H1 (cell line): Measurements from ENCODE around the gene CHST11. TPM values are rescaled to one million over a fixed set of nuclear protein-coding genes. Genes with fewer than 3 reads are reported as not detected.

Experiments used
- CTCF ChIA-PET: fragments of 300-600 bp; sonication (Branson Sonifier 250); formaldehyde crosslinking; loops from one replicate; lab custom pipeline; 2021; ENCODE audit not compliant: partially characterized antibody; lab: Charles Lee
- POLR2A ChIA-PET: fragments of 300-600 bp; sonication (Branson Sonifier 250); formaldehyde crosslinking; loops from one replicate; lab custom pipeline; 2021; ENCODE audit warnings: inconsistent platforms; ENCODE audit not compliant: partially characterized antibody; lab: Charles Lee
- DNase-seq, 2 experiments: peaks; one replicate each; pipeline versions ENCODE4 v3.0.0 to v3.0.0-alpha.2; 2010 to 2022; ENCODE audit warnings: low spot score in 2 of 2, low read depth in 1 of 2, mixed read lengths in 1 of 2
- FAIRE-seq: peaks from 2 replicates; lab custom pipeline; 2011; peaks lifted over from hg19 to GRCh38; lab: Jason Lieb, UNC
- H2AFZ ChIP-seq: 2 replicates; pipeline ENCODE4 v1.8.1; 2012; ENCODE audit warnings: low read length, inconsistent platforms
- H2AK5ac ChIP-seq: 2 replicates; pipeline ENCODE4 v1.6.1; 2013; ENCODE audit warnings: low read depth, low read length
- H2BK120ac ChIP-seq: replicated peaks from 2 replicates; pipeline ENCODE3; 2013; ENCODE audit warnings: low read depth, low read length, inconsistent platforms
- H2BK12ac ChIP-seq: 2 replicates; pipeline ENCODE4 v1.6.1; 2013; ENCODE audit warnings: low read depth, low read length
- H2BK15ac ChIP-seq: 2 replicates; pipeline ENCODE4 v1.6.1; 2013; ENCODE audit warnings: low read length
- H2BK20ac ChIP-seq: 2 replicates; pipeline ENCODE4 v1.6.1; 2013; ENCODE audit warnings: low read length
- H2BK5ac ChIP-seq: 2 replicates; pipeline ENCODE4 v1.6.1; 2013; ENCODE audit warnings: low read depth, low read length
- H3K14ac ChIP-seq: 2 replicates; pipeline ENCODE4 v1.6.1; 2013; ENCODE audit warnings: inconsistent platforms; ENCODE audit not compliant: insufficient read length
- H3K18ac ChIP-seq: 2 replicates; pipeline ENCODE4 v1.6.1; 2013; ENCODE audit warnings: low read length; ENCODE audit errors: extremely low read depth
- H3K23ac ChIP-seq: 2 replicates; pipeline ENCODE4 v1.6.1; 2013; ENCODE audit warnings: inconsistent platforms; ENCODE audit not compliant: insufficient read length
- H3K23me2 ChIP-seq: 2 replicates; pipeline ENCODE4 v1.6.1; 2013; ENCODE audit warnings: low read depth, low read length
- H3K27ac ChIP-seq: 2 replicates; pipeline ENCODE4 v1.6.1; 2011; ENCODE audit warnings: low read depth, low read length, inconsistent platforms
- H3K27me3 ChIP-seq, 4 experiments: replicated peaks in 1 of 4; 1 replicate in 1 of 4; 2 replicates in 3 of 4; pipeline versions ENCODE4 v1.6.1 to v1.8.1; 2011 to 2013; ENCODE audit warnings: low read length in 3 of 4, mild to moderate bottlenecking in 3 of 4, inconsistent platforms in 2 of 4, mixed read lengths in 2 of 4, moderate library complexity in 1 of 4; ENCODE audit not compliant: control insufficient read depth in 3 of 4, insufficient read depth in 3 of 4; ENCODE audit errors: extremely low read depth in 1 of 4
- H3K36me3 ChIP-seq, 4 experiments: 2 replicates each; pipeline versions ENCODE4 v1.6.1 to v1.8.1; 2011 to 2013; ENCODE audit warnings: mild to moderate bottlenecking in 4 of 4, low read length in 3 of 4, moderate library complexity in 2 of 4, control low read depth in 1 of 4, inconsistent platforms in 1 of 4; ENCODE audit not compliant: insufficient read depth in 4 of 4, control insufficient read depth in 2 of 4
- H3K4ac ChIP-seq: replicated peaks from 2 replicates; pipeline ENCODE3; 2013; ENCODE audit warnings: low read length, low read depth, mixed read lengths, inconsistent platforms; ENCODE audit not compliant: insufficient read length
- H3K4me1 ChIP-seq, 4 experiments: replicated peaks in 1 of 4; 1 replicate in 1 of 4; 2 replicates in 3 of 4; pipeline versions ENCODE4 v1.6.1 to v1.8.1; 2011 to 2013; ENCODE audit warnings: low read length in 3 of 4, inconsistent platforms in 2 of 4, mixed read lengths in 1 of 4; ENCODE audit not compliant: insufficient read depth in 4 of 4, control insufficient read depth in 3 of 4
- H3K4me2 ChIP-seq, 2 experiments: 2 replicates each; pipeline versions ENCODE4 v1.6.1 to v1.8.1; 2011 to 2013; ENCODE audit warnings: low read depth in 2 of 2, low read length in 2 of 2, control low read depth in 1 of 2, inconsistent platforms in 1 of 2, mild to moderate bottlenecking in 1 of 2; ENCODE audit not compliant: insufficient read depth in 1 of 2
- H3K4me3 ChIP-seq, 4 experiments: fragments of 200-600, 300-600 bp in 1 of 4; sonication (generic), shearing (Covaris generic), sonication (Bioruptor Twin) in 1 of 4; 2 replicates each; pipeline versions ENCODE4 v1.5.1 to v1.8.1; 2011 to 2016; ENCODE audit warnings: low read length in 4 of 4, low read depth in 3 of 4, control low read depth in 2 of 4, inconsistent platforms in 2 of 4, mild to moderate bottlenecking in 2 of 4, mixed read lengths in 1 of 4, moderate library complexity in 1 of 4; ENCODE audit not compliant: insufficient read depth in 2 of 4; ENCODE audit errors: extremely low read depth in 1 of 4
- H3K56ac ChIP-seq: replicated peaks from 2 replicates; pipeline ENCODE3; 2013; ENCODE audit warnings: low read depth, mild to moderate bottlenecking, mixed read lengths, low read length, inconsistent platforms; ENCODE audit not compliant: insufficient read length
- H3K79me1 ChIP-seq: 2 replicates; pipeline ENCODE4 v1.6.1; 2013; ENCODE audit warnings: low read depth, low read length, control low read depth
- H3K79me2 ChIP-seq, 2 experiments: 2 replicates each; pipeline versions ENCODE4 v1.6.1 to v1.8.1; 2012 to 2013; ENCODE audit warnings: low read length in 2 of 2, mild to moderate bottlenecking in 2 of 2, inconsistent platforms in 1 of 2; ENCODE audit not compliant: insufficient read depth in 2 of 2, control insufficient read depth in 1 of 2
- H3K9ac ChIP-seq, 4 experiments: replicated peaks in 1 of 4; 1 replicate in 1 of 4; 2 replicates in 3 of 4; pipeline versions ENCODE4 v1.6.1 to v1.8.1; 2011 to 2013; ENCODE audit warnings: low read depth in 3 of 4, low read length in 3 of 4, control low read depth in 2 of 4, mild to moderate bottlenecking in 2 of 4, moderate library complexity in 2 of 4, inconsistent platforms in 1 of 4; ENCODE audit errors: extremely low read depth in 1 of 4
- H3K9me3 ChIP-seq, 2 experiments: 2 replicates each; pipeline versions ENCODE4 v1.6.1 to v1.8.1; 2012 to 2013; ENCODE audit warnings: mild to moderate bottlenecking in 2 of 2, moderate library complexity in 2 of 2, control low read depth in 1 of 2, inconsistent platforms in 1 of 2, low read depth in 1 of 2, low read length in 1 of 2, mixed read lengths in 1 of 2; ENCODE audit not compliant: insufficient read depth in 2 of 2
- H4K20me1 ChIP-seq, 2 experiments: replicated peaks in 1 of 2; 2 replicates each; pipeline versions ENCODE3 to v1.8.1; 2011 to 2013; ENCODE audit warnings: inconsistent platforms in 2 of 2, low read length in 2 of 2, mild to moderate bottlenecking in 1 of 2; ENCODE audit not compliant: insufficient read depth in 2 of 2, control insufficient read depth in 1 of 2
- H4K5ac ChIP-seq: 2 replicates; pipeline ENCODE4 v1.6.1; 2013; ENCODE audit warnings: low read length, low read depth, mixed read lengths, inconsistent platforms; ENCODE audit not compliant: insufficient read length
- H4K8ac ChIP-seq: 2 replicates; pipeline ENCODE4 v1.8.0; 2013; ENCODE audit warnings: mild to moderate bottlenecking, moderate library complexity, low read length, inconsistent platforms; ENCODE audit not compliant: insufficient read depth; ENCODE audit errors: extremely low read depth
- H4K91ac ChIP-seq: replicated peaks from 2 replicates; pipeline ENCODE3; 2013; ENCODE audit warnings: low read length, mixed read lengths, inconsistent platforms; ENCODE audit not compliant: insufficient read length
- CBX5 ChIP-seq: fragments of 300-800, 300-1000 bp; sonication (generic); IDR thresholded peaks from 2 replicates; pipeline ENCODE4 v1.7.1; 2016; ENCODE audit warnings: antibody characterized with exemption, low read length, low read depth
- CEBPB ChIP-seq: IDR thresholded peaks from 2 replicates; pipeline ENCODE4 v1.6.1; 2012; ENCODE audit warnings: low read depth, low read length
- CTBP2 ChIP-seq: IDR thresholded peaks from 2 replicates; pipeline ENCODE4 v1.7.0; 2011; ENCODE audit warnings: borderline replicate concordance, mild to moderate bottlenecking, moderate library complexity, mixed read lengths, low read length; ENCODE audit not compliant: insufficient read depth, insufficient read length
- EP300 ChIP-seq, 2 experiments: IDR thresholded peaks; 1 replicate in 1 of 2; 2 replicates in 1 of 2; pipeline ENCODE4 v1.6.1; 2011 to 2012; ENCODE audit warnings: low read depth in 2 of 2, low read length in 2 of 2, mild to moderate bottlenecking in 2 of 2, borderline replicate concordance in 1 of 2, inconsistent platforms in 1 of 2, moderate library complexity in 1 of 2
- GABPA ChIP-seq: IDR thresholded peaks from 2 replicates; pipeline ENCODE4 v1.6.1; 2011; ENCODE audit warnings: mild to moderate bottlenecking, low read length, moderate library complexity, borderline replicate concordance; ENCODE audit not compliant: insufficient read depth
- NANOG ChIP-seq: IDR thresholded peaks from 2 replicates; pipeline ENCODE4 v1.6.1; 2011; ENCODE audit warnings: low read length, low read depth, mild to moderate bottlenecking, inconsistent platforms; ENCODE audit not compliant: insufficient read depth, poor library complexity, severe bottlenecking
- RAD21 ChIP-seq, 2 experiments: IDR thresholded peaks in 1 of 2; conservative IDR thresholded peaks in 1 of 2; 2 replicates each; pipeline ENCODE4 v1.6.1; 2011; ENCODE audit warnings: low read depth in 2 of 2, low read length in 2 of 2, improper control_type of control experiment in 1 of 2, inconsistent platforms in 1 of 2, mild to moderate bottlenecking in 1 of 2, moderate library complexity in 1 of 2
- RFX5 ChIP-seq: IDR thresholded peaks from 2 replicates; pipeline ENCODE4 v1.6.1; 2011; ENCODE audit warnings: low read depth, low read length, improper control_type of control experiment, borderline replicate concordance
- SAP30 ChIP-seq: fragments of 300-600 bp; sonication (generic); IDR thresholded peaks from 2 replicates; pipeline ENCODE4 v1.7.1; 2012; ENCODE audit warnings: low read length, moderate library complexity, mild to moderate bottlenecking, inconsistent platforms; ENCODE audit not compliant: insufficient read depth, insufficient replicate concordance
- SP2 ChIP-seq: IDR thresholded peaks from 2 replicates; pipeline ENCODE4 v1.6.1; 2012; ENCODE audit warnings: mild to moderate bottlenecking, low read length, inconsistent platforms
- TCF12 ChIP-seq: IDR thresholded peaks from 2 replicates; pipeline ENCODE4 v1.6.1; 2011; ENCODE audit warnings: low read depth, mild to moderate bottlenecking, low read length
- USF2 ChIP-seq: IDR thresholded peaks from 2 replicates; pipeline ENCODE4 v1.6.1; 2011; ENCODE audit warnings: low read length, improper control_type of control experiment
- WGBS, 2 experiments: shearing (Covaris generic) in 1 of 2; methylation state at CpG; one replicate each; pipeline versions ENCODE4 v1.1.6 to v1.1.7; 2013 to 2015; ENCODE audit warnings: low lambda C conversion rate in 2 of 2, mixed read lengths in 2 of 2, inconsistent platforms in 1 of 2, low coverage in 1 of 2, missing lambda C conversion rate in 1 of 2; ENCODE audit not compliant: insufficient replicate concordance in 2 of 2, insufficient coverage in 1 of 2, insufficient read length in 1 of 2; ENCODE audit errors: extremely low coverage in 1 of 2, missing lambda C conversion rate in 1 of 2; 5-methylcytosine and 5-hydroxymethylcytosine counted together
- polyA plus RNA-seq, 7 experiments: library from polyadenylated mRNA; depleted of rRNA in 3 of 7; stranded (reverse) in 5 of 7; unstranded in 2 of 7; fragments of >200 nt in 5 of 7; fragments of 200-250 nt in 2 of 7; gene quantifications; 1 replicate in 5 of 7; 2 replicates in 1 of 7; 4 replicates in 1 of 7; pipeline versions ENCODE4 v1.2.1 to v1.2.3, GENCODE V29; 2011 to 2013; ENCODE audit warnings: missing spikeins in 2 of 7, mixed read lengths in 2 of 7
- total RNA-seq: library from RNA; stranded (reverse); fragmentation: NEBNext Ultra II Directional; extraction: Animal tissue kit (Norgen Biotek cat#: 25700); gene quantifications from 2 replicates; pipeline ENCODE4 v1.2.1, GENCODE V29; 2021

CHST11 gene
- total and polyA plus RNA-seq, 2 of the 8 experiments (the other 6 are each of a cell fraction or from before 2014, with no cell fraction given), result 14.4 to 20.8 TPM

GRCh38 chr12:104583301-104583700, 126.6 kb downstream of the CHST11 start:
- TF ChIP-seq USF2 (no peak), GABPA (no peak), EP300 (IDR thresholded peaks at IDR 0.05; ENCODE audit: borderline replicate concordance in 1 of 2, low read depth in 2 of 2, low read length in 2 of 2) (no peak), SAP30 (no peak), SP2 (no peak), TCF12 (no peak), CBX5 (no peak), RFX5 (no peak), RAD21 (IDR thresholded peaks at IDR 0.05 in 1 of 2, conservative IDR thresholded peaks at IDR 0.05 in 1 of 2; ENCODE audit: low read depth in 2 of 2, low read length in 2 of 2) (no peak), NANOG (no peak), CTBP2 (no peak), CEBPB (no peak)
- Histone ChIP-seq H2BK12ac (no peak overlapping the region), H3K79me1 (no peaks in the 10 kb centered on the region; the same call in 1 of the 2 replicates), H2AK5ac (no peak overlapping the region), H3K9me3 (no peaks in the 10 kb centered on the region), H4K8ac (no peak overlapping the region), H2BK5ac (no peak overlapping the region), H3K4me3 (no peak overlapping the region), H3K9ac (no peak overlapping the region), H3K79me2 (no peaks in the 10 kb centered on the region), H2BK120ac (no peak overlapping the region), H2BK15ac (no peak overlapping the region), H3K4me1 (no peaks in the 10 kb centered on the region), H2AFZ (no peak overlapping the region), H3K14ac (no peak overlapping the region), H3K4ac (no peak overlapping the region), H3K23me2 (no peaks in the 10 kb centered on the region), H3K36me3 (no peaks in the 10 kb centered on the region), H4K91ac (no peak overlapping the region), H3K27me3 (no peaks in the 10 kb centered on the region), H4K20me1 (no peaks in the 10 kb centered on the region), H3K18ac (no peak overlapping the region), H3K23ac (no peak overlapping the region), H4K5ac (no peak overlapping the region), H3K27ac (no peak overlapping the region), H3K56ac (no peak overlapping the region), H3K4me2 (no peak overlapping the region), H2BK20ac (no peak overlapping the region)
- CTCF ChIA-PET, result interaction anchor here (1.1 to 1.8 kb wide), 2 partner anchors 24 to 202 kb away, joined by 3 to 4 read pairs; no protein-coding TSS in a partner anchor
- FAIRE-seq, result no peak
- POLR2A ChIA-PET, result interaction anchor here (0.6 kb wide), 1 partner anchor 95 kb away, joined by 3 read pairs; no protein-coding TSS in a partner anchor
- WGBS, 2 experiments, result 89% methylated on average over 4 of the region's 4 CpGs; no CpG with 5 or more reads in 1 of the 2 experiments
- DNase-seq, result no peak
